GM19238 (cell line): ENCODE data around the gene ZIC1.

Experiments
- DNase-seq: peaks from one replicate; pipeline ENCODE4 v3.0.0; 2011; ENCODE audit warnings: low spot score; ENCODE audit not compliant: insufficient read length

ZIC1 gene

DNA sequence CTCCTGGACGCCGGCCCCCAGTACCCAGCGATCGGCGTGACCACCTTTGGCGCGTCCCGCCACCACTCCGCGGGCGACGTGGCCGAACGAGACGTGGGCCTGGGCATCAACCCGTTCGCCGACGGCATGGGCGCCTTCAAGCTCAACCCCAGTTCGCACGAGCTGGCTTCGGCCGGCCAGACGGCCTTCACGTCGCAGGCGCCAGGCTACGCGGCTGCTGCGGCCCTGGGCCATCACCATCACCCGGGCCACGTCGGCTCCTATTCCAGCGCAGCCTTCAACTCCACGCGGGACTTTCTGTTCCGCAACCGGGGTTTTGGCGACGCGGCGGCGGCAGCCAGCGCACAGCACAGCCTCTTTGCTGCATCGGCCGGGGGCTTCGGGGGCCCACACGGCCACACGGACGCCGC is 956 bp downstream of the ZIC1 start:
- DNase-seq = no peak

DNA sequence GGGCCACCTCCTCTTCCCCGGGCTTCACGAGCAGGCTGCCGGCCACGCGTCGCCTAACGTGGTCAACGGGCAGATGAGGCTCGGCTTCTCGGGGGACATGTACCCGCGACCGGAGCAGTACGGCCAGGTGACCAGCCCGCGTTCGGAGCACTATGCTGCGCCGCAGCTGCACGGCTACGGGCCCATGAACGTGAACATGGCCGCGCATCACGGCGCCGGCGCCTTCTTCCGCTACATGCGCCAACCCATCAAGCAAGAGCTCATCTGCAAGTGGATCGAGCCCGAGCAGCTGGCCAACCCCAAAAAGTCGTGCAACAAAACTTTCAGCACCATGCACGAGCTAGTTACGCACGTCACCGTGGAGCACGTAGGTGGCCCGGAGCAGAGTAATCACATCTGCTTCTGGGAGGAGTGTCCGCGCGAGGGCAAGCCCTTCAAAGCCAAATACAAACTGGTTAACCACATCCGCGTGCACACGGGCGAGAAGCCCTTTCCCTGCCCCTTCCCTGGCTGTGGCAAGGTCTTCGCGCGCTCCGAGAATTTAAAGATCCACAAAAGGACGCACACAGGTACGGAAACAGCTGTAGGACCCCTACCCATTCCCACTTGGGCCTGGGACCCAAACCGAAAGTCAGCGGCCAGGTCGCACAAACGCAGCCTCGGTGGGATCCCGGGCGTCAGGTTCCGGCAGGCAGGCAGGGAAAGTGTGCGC is 1.5 kb downstream of the ZIC1 start:
- no peak for DNase-seq

DNA sequence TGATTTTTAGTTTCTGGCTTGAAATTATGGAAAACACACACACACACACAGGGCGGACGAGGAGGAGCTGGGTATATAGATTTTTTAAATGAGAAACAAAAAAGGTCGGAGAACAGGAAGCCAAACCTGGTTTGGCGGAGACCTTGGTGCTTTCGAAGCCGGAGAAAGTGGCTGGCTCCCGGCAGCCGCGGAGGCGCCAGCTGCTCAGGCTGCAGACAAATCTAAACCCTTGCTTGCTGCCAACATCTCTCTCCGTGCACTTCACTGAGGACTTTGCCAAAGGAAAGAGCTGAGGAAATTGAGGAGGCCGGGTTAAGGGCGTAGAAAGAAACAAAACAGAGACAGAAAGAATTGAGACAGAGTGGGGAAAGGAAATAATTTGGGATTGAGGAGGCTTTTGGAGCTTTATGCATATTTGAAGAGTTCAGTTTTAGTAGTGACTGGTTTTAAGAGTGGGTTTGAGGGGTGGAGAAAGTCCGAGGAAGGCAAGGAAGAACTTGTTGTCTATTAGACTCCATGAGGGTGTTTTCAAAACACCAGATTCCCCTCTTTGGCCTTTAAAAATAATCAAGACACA is 2.2 kb downstream of the ZIC1 start:
- no peak for DNase-seq

DNA sequence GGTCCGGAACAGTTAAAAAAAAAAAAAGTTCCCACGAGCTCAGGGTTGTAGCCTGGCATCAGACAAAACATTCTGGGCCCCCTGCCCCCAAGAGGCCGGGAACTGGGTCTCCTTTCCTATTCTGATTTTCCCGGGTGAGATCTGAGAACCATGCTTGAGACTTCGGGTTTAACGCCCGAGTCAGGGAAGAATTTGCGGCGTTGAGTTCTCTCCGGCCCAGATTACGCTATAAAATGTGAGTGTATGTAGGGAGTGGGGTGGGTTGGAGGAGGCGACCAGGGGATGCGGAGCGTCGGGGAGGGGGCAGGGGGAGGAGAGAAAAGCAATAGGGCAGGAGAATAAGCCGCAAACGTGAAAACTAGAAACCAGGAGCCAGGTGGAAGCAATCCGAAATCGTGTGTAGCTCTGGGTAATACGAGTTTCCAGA is 2.7 kb downstream of the ZIC1 start:
- DNase-seq = no peak

DNA sequence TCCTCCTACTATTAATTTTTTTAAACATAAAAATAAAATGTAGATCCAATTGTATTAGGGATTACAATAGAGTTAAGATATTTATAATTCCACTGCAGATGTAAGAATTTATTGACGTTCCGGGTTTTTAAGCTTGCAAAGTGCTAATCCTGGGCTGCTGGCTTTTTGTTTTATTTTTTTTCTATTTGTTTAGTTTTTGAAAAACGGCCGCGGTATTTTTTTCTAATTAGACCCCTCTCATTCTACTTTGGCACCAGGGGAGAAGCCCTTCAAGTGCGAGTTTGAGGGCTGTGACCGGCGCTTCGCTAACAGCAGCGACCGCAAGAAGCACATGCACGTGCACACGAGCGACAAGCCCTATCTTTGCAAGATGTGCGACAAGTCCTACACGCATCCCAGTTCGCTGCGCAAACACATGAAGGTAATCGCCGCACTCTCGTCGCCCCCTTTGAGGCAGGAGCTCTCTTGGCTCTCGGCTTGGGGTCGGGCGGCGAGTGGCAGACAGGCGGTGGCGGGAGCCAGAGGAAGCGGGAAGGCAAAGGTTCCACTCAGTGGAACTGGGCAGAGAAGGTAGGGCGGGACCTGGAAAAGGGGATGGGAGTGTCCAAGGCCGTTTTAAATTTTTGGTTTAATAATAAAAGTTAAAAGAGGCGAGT is 3.2 kb downstream of the ZIC1 start:
- no peak for DNase-seq

DNA sequence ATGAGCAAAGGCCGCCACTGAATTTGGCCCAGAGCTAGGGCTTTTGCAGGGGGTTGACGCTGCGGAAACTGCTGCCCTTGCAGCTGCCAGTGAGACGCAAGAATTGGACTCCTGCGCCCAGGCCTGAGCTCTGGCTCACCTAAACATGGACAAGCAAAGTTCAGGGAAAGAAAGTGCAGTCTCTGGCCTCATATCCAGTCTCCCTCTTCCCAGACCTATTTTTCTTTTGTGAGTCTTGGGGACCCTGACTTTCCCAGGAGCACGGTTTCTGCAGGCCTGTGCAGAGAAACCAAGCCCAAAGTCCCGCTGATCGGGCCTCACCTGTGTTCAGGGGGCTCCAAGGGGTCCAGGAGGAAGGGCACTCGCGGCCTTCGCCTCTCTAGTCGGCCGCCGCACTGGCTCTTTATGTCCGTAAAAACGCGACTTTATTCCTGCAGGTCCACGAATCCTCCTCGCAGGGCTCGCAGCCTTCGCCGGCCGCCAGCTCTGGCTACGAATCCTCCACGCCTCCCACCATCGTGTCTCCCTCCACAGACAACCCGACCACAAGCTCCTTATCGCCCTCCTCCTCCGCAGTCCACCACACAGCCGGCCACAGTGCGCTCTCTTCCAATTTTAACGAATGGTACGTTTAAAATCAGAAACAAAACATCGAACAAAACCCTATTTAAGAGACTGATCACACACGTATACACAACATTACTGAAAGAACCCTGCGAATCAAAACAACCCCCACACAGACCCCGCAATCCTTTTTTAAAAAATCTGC is 3.9 kb downstream of the ZIC1 start:
- DNase-seq = no peak

DNA sequence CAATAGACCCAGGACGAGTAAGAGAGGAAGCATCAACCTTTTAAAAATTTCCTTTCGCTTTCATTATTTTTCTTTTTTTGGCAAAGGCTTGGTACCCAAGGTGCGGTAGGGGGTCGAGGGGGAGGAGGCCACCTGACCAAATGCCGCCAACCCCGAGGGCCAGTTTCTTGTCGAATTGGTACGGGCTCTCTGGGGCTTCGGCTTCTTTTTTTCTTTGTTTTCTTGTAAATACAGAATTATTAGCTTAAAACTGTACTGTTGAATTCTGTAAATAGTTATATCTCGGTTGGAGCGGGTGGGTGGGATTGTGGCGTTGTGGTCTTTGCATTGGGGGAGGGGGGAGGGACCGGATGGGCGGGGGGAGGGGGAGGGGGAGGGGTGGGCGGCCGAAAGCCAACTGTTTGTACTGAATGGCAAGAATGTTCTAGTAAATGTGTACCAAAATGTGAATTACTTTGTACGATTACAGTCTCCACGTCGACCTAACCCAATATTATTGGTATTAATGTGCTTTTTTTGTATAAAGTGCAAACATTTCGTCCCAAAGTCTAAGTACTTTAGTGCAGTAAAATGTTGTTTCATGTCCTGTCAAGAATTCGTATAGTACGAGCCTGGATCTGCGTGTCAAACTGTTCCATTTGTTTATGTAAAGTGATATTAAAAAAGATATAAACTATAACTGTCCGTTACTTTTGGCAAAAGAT is 4.7 kb downstream of the ZIC1 start:
- DNase-seq = no peak

DNA sequence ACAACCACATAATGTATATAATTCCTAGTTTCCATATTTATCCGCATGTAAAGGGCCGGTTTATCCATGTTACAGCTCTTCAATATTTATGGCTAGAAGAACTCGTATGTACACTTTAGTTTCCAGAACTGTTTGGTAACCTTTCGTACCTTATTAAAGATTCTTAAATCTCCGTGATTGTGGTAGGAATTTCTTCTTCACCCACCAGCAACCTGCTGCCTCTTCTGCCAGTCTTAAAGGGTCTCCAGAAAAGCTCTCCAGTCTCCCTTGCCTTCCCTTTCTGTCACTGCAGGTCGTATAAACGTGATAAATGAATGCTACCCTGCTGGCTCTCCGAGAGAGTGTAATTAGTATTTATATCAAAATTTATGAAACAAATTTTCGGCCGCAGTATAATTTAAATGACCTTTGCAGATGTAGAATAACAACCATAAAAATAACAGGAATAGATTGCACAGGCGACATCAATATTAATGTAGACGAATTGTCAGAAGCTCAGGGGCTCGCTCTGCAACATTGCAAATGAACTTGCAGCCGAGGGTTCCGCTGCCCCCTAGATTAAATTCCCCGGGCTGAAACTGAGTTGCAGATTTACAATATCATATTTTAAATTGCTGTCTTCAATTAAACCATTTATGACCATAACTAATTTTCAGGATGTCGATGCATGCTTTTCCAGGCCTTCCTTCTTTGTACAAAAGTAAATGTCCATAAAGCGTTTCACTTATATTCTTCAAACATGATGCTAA is 5.4 kb downstream of the ZIC1 start:
- DNase-seq = no peak

DNA sequence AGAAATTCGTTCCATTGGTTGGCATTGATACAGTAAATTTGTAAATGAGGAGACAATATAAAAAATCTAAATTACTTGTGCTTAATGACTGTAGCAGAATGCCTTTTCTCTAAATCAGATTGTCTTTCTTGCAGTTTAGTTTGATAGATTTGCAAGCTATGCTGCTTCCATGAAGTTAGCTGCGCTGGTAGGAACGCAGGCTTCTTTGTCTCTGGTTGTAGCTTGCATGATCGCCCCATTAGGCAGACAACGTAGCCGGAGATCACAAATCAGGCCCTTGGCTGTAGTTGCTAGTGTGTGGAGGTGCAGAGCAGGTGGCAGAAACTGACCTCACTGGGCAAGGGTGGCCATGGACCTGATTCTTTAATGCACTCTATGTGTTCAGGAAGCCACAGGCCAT is 6.1 kb downstream of the ZIC1 start:
- no peak for DNase-seq

DNA sequence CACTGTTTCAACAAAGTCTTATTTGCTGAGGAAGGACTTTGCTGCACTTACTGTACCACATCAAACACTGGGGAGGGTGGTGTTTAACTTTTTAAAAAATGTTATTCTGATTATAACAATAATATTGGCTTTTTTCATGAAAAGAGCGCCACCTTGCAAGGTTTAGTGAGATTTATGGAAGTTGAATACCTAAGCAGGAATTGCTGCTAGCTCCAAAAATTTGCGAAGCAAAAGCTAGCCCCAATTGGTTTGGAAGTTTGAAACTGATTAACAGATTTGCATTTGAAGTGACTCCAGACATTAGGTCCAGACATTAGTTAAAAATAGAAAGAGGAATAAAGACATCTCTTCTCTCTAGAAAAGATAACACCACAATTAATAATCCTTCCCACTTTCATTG is 6.7 kb downstream of the ZIC1 start:
- DNase-seq = no peak

DNA sequence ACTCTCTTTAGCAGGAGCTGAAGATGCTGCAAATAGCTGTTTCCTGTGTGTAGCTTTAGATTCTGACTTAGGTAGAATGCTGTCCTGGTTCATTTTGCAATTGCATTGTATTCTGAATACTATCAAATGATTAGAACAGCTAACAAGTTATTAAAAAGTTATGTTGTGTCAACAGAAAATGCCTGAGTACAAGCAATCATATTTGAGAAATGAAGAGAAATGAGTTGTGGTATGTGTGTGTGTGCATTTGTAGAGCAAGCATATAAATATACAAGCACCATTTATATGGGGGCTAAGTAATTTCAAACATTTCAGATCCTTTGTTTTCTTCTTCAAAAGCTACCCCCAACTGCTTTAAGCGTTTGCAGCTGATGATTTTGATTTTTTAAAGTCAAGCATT is 7.8 kb downstream of the ZIC1 start:
- DNase-seq = no peak

DNA sequence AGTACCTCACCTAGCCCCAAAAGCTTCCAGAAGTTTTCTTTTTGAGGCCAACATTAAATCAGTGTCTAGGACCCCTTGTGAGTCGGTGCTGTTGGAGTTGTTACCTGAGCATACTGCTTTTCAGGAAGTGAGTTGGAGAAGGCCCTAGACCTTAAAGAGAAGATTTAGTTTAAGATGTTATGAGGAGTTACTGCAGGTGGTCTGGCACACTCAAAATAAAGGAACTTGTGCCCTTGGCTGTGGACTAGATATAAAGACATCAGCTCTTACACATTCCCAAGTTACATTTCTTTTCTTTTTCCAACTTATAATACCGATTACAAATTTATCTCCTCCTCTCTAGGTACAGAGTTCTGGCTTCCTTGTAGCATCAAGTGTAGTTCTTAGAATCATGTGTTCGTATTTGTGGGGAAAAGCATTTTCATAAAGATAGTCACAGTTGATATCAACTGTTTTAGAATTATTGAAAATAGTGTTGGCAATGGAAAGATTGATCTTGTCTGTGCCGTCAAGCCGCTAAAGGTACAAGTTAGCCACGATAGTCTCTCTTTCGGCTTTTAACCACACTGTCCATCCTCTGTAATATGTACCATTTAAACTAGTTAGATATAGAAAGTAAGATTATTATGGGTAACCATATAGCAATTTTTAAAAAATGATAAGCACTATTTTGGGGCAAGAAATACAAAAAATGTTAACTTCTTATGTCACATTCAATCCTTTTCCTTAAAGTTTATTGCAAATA is 8.6 kb downstream of the ZIC1 start:
- no peak for DNase-seq

DNA sequence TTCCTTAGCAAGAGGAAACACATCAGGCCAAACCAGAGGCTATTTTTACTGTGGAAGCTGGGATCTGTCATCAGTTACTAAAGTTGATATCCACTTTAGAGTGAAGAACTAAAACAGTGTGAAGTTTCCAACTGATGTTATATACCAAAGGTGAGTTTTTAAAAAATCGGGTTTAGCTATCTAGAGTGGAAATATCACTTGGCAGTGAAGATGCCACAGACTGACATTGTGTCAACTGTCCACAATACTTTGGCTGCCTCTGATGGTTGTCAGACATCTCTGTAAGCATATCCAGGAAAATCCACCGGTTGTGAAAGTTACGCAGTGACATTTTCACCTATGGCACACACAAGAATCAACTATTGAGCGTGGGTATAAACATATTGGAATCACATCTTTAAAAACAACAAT is 9.2 kb downstream of the ZIC1 start:
- DNase-seq = no peak

DNA sequence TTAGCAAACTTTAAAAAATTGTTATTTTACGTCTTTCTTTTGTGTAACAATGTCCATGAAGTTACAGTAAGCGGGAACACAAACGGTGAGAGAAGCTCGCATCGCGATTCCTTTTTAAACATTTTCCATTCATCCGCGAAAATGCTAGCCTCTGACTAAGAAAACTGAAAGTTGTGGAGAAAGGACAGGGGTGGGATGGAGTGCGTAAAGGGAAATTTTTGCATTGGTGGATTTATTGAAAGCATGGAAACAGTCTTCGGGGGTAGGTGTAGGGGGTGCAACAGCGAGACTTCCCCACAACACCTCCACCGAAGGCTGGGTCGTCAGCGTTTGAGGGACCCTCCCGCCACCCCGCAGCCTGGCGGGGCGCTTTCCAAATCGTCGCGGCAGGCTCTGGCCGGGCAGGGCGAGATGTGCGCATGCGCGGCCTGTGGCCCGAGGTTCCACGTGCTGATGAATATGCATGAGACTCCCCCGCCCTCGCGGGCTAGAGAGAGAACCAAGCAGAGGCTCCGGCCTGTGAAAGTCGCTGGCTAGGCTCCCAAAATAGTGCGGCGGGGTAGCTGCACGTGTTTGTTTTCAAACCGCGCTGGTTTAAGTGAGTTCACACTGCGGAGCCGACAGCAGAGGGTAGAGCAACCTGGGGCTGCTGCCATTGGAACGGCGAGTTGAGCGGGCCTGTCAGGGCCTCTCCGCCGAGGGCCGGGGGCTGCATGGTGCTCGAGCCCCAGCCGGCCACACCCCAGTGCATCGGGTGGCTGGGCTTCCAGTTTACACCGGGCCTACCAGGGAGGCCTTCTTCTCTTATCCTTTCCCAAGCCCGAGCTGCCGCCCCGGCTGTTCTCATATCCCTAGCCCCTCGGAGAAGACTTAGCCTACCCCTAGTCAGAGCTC is 9.9 kb downstream of the ZIC1 start:
- DNase-seq = no peak

DNA sequence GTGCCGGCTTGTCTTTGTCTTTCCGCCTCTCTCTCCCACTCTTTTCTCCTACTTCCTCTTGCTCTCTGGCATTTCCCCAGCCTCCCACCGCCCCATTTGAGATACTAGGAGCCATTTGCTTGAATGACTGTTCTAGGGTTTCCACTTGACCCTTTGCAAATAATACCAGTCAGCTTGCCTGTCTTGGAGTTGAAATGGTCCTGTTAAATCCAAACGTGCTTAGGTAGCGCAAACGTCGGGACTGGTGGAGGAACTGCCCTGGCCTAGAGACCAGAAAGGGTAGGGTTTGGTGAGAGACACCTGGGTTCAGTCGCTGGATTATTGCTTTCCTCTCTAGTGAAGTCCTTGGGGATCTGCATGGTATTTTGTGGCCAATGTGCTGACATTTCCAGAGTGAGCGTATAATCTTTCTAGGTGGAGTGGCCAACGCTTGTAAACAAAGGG is 10.6 kb downstream of the ZIC1 start:
- DNase-seq = no peak

DNA sequence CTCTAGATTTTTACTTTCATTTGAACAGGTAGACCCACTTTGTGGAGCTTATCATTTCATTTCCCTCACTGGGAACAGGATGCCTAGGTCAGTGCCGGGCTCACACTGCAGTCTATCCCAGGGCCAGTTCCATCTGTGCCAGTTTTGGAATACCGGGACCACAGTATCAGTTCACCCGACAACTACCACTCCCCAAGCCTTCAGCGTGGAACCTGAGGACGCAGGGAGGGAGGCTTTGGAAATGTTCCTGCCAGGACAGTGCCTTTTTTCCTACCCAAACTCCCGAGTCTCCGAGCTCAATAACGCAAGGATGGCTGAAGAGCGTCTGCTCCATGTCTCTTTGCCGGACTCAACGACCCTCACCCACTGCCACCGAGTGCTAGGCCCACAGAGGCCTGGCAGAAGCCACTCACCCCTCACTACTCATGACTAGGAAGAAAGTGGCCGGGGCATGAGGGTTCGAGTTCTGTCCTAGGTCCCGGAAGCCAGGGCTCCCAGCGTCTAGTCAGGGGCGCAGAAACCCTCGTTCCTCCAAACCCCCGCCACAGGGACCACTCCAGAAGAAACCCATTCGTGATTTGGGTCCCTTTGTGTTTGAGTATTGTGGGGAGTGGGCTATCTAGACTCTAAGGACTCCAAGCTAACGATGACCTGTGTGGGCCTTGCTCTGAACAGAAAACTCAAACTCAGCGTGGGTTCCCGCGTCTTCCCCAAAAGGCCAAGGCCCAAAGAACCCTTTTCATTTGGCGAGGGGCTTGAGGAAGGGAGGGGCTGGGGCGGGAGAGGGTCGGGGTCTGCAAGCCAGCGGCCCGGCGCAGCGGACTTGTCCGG is 11.4 kb downstream of the ZIC1 start:
- DNase-seq = no peak

DNA sequence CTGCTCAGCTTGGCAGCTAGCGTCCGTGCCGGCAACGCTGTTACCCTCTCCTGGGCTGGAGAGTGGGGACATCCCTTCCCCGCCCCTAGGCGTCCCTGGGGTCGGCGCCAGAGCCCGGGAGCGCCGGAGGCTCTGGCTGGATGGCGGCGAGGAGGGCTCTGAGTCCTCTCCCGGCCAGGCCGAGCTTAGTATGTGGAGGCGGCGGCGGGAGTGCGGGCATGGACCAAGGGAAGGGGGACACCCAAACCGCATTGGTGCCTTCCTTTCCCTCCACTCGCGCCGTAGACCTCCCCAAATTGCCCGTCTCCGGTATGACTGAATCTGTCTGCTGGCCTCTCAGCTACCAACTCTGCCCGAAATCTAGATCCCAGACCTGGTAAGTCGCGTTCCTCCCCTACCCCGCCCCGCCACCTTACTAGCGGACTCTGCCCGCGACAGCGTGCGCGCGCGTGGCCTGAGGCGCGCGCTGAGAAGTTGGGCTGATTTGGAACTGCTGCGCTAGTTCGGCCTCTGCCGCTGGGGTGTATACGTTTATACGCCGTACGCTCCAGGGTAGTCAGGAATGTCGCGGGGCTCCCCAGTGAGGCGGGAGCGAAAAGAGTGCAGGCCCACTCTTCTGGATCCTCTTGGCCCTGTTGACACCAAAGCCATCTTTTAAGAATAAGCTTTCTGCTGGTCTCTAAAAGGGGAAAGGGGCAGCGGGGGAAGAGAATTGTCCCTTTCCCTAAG is 12.2 kb downstream of the ZIC1 start:
- no peak for DNase-seq
